Cardiac septum (tissue), 1 donor: ENCODE data around the gene SYT8. TPM values are rescaled to one million over a fixed set of nuclear protein-coding genes. Genes with fewer than 3 reads are reported as not detected.
"Not testable (repeated sequence)": the region's sequence is repeated elsewhere in the genome, so short reads cannot be mapped to it uniquely, and the experiment has no call there.

Experiments
- DNase-seq: peaks from one replicate; pipeline ENCODE4 v3.0.0-alpha.2; 2020; ENCODE audit warnings: low spot score
- intact Hi-C: fragments of 100-400 bp; cut with DNase I; formaldehyde crosslinking; loops from one replicate; pipeline ENCODE4 v1.14.0; 2022
- microRNA-seq: library from miRNA; unstranded; fragments of <30 nt; microRNA quantifications from one replicate; pipeline ENCODE4 v1.2.0, GENCODE V29; 2020
- total RNA-seq: library from RNA; stranded (reverse); fragmentation: NEBNext Ultra II Directional; extraction: Animal tissue kit (Norgen Biotek cat#: 25700); gene quantifications from one replicate; pipeline ENCODE4 v1.2.1, GENCODE V29; 2021
- donor health status: DM: no; HTN: no; CAD: no.

The SYT8 gene
- total RNA-seq, 1 donor from 2014 or later: not detected

DNA sequence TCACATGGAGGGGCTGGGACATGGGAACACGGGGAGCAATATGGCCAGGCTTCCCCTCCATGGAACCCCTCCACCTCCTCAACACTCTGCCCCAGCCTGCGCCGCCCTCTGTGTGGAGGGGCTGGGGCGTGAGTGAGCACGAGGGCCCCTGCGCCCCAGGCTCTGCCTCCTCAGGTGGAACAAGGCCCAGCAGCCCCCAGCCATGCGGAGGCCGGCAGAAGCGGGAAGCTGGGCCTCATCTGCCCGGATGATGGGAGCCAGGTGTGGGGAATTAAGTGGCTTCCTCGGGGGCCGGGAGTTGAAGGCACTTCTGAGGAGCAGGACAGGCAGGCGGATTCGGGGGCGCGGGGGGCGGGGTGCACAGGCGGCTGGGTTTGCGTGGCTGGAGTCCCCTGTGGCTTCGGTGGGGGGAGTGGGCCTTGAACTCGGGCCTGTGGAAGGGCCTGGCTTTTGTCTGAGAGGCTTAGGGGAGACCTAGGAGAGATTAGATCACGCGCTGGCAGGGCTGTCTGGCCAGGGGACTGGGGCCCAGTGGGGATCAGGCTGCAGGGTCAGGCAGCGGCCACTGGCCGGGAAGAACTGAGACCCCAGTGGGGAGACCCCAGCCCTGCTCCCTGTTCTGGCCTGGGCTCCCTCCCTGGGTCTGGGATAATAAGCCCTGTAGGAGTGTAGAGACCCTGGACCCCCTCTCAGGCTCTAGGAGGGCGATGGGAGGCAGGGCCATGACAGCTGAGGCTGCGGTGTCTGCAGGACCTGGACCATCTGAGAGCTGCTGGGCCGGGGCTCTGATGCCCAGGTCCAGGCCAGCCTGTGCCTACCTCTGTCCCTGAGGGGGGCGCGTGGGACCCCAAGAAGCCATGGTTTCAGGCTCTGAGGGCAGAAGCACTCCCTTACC lies 43.6 kb downstream of the SYT8 start:
- intact Hi-C loops: no loop called here

DNA sequence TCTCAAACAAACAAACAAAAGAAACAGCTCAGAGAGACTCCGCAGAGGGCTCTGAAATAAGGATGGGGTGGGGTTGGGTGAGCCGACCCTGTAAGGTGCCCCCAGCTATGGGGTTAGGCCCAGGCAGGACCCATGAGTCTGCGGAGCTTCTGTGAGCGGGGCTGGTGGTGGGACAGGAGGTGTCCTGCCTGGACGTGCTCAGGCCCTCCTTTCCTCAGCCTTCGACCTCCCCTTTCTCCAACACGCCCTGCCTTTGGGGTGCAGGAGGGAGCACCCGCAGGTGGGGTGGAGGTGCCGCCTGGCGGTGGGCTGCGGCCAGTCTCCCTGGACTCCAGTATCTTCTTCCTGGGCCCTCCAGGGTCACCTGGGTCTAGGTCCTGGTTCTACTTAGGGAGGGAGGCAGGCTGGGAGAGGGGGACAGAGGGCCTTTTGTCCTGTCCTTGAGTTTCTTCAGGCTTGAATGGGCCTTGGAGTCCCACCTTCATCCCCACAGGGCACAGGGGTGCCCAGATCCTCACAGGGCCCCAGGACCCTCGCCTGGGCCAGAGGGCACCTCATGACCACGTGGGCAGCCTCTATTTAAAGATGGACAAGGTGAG lies 44.7 kb downstream of the SYT8 start:
- DNase-seq: no peak
- intact Hi-C loops: no loop called here

More for the DNA sequence above, 43.6 kb downstream of the SYT8 start:
- DNase-seq: peak; percentile 75

DNA sequence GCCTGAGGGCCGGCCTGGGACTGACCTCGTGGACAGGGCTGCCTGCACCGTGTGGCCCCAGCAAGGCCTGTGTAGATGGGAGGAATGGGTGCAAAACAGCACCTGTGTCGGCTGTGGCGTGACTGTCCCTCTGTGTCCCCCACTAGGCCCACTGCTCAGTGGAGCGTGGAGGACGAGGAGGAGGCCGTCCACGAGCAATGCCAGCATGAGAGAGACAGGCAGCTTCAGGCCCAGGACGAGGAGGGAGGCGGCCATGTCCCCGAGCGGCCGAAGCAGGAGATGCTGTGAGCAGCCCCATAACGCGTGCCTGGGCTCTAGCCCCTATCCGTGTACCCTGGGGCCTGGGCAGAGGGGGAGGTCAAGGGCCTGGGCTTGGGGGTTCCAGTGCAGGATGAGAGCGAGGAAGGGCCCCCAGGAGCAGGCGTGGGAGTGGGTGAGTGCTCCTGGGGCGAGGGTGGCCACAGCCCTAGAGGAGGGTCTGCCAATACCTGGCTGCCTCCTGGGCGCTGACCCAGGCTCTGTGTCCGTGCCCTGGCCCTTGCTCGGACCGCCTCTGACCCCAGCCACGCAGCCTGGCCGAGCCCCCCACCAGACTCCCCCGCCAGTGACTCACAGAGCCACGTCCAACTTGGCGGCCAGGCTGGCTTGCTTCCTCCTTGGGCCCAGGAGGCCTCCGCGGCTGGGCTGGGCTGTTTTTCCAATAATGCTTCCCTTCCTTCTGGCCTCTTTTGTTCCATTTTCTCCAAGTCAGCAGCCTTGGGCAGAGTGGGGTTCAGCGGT lies 45.3 kb downstream of the SYT8 start:
- DNase-seq: peak; percentile 67
- intact Hi-C loops: loop anchor here (5.0 kb wide), 3 partner anchors 37 to 188 kb away; partner anchors contain the start of genes TNNI2 and TNNT3

DNA sequence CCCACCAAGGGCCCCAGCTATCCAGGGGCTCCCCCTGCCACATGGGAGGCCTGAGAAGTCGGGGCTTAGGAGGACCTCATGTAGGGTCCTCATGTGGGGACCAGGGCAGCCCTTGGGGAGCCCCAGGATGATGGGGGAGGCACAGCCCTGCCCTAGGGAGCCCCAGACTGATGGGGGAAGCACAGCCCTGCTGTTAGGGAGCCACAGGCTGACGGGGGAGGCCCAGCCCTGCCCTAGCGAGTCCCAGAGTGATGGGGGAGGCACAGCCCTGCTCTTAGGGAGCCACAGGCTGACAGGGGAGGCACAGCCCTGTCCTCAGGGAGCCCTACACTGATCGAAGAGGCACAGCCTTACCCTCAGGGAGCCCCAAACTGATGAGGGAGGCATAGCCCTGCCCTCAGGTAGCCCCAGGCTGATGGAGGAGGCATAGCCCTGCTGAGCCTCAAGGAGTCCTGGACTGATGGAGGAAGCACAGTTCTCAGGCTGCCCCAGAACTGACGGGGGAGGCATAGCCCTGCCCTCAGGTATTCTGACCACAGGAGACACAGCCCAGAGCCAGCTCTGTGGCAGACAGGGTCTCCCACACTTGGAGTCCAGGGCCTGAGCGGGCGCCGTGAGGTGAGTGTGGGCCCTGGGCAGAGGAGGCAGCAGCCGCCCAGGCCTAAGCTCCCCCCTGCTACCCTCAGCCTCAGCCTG lies 46.1 kb downstream of the SYT8 start:
- intact Hi-C loops: loop anchor here (5.0 kb wide), 3 partner anchors 36 to 189 kb away; partner anchors contain the start of genes TNNI2 and TNNT3
- no peak for DNase-seq

DNA sequence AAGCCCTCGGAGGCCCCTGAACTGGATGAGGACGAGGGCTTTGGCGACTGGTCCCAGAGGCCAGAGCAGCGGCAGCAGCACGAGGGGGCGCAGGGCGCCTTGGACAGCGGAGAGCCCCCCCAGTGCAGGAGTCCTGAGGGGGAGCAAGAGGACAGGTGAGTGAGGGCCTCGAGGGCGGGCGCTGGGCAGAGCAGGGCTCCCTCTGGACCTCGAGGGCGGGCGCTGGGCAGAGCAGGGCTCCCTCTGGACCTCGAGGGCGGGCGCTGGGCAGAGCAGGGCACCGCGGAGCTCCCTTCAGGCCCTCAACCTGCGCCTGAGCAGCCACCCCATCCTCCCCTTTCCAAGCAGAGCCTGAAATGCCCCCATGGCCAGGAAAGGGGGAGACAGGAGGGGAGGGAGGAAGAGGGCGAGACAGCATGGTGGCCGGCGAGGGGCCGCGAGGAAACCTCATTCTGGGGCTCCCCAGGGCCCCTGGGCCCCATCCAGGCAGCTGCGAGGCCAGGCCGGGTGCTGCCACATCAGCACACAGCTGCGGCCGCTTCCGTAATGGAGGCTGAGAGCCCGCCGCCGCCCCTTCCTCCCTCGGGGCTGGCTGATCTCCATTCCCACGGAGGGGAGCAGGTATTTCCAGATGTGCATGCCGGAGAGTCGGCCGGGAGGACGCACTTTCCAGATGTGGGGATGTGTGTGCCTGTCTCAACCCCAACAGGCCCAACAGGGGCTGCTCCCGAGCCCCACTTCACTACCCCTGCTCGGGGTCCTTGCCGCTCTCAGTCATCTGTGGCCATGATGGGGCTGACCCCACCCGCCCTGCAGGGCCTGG lies 46.9 kb downstream of the SYT8 start:
- intact Hi-C loops: loop anchor here (2.0 to 5.0 kb wide), 4 partner anchors 36 to 269 kb away; partner anchors contain the start of genes TNNI2 and TNNT3
- peak; percentile 63 for DNase-seq

GRCh38 chr11:1882265-1883238 lies 47.8 kb downstream of the SYT8 start:
- intact Hi-C loops: loop anchor here (2.0 to 5.0 kb wide), 4 partner anchors 35 to 268 kb away; partner anchors contain the start of genes TNNI2 and TNNT3
- DNase-seq: peak; percentile 92

DNA sequence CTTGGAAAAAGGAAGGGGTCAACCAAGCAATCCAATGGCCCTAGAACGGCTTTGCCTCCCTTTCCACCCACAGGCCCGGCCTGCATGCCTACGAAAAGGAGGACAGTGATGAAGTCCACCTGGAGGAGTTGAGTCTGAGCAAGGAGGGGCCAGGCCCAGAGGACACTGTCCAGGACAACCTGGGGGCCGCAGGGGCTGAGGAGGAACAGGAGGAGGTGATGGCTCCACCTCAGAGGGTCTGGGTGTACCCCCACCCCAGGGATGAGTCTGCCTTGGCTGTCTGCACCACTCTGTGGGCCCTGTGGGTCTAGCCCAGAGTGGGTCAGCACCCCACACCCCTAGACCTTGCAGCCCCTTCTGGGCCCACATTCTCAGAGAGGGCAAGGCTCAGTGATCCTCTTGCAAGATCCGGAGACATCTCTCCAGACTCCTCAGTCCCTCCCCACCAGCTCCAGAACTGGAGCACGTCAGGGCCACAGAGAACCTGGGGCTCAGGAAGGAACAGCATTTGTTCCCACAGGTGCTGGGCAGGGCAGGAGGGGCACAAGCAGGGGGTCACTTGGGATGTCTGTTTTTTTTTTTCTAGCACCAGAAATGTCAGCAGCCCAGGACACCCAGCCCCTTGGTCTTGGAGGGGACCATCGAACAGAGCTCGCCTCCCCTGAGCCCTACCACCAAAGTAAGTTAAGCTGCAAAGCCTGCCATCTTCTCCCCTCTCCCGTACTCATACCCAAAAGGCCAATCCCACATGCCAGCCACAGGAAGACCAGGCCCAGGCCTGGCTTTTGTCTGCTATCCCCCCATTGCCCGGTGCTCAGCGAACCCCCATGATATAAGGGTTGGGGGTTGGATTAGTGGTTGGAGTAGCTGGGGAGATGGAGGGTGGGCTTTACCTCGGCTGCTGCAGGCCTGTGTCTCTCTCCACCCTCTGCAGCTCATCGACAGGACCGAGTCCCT lies 48.8 kb downstream of the SYT8 start:
- intact Hi-C loops: loop anchor here (2.0 to 5.0 kb wide), 4 partner anchors 34 to 267 kb away; partner anchors contain the start of genes TNNI2 and TNNT3
- no peak for DNase-seq

DNA sequence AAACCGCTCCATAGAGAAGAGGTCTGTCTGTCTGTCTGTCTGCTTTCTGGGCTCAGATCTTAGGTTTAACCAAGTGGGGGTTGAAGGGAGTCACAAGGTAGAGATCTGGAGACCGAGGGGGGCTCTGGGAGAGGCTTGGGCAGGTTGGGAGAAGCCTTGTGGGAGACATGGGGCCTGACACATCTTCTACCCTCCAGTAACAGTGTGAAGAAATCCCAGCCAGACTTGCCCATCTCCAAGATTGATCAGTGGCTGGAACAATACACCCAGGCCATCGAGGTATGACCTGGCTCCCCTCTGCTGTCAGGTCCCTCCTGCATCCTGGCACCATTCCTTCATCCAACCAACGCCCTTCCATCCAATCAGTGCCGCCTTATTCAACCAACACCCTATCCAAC lies 49.5 kb downstream of the SYT8 start:
- intact Hi-C loops: loop anchor here (5.0 kb wide), 3 partner anchors 33 to 192 kb away; partner anchors contain the start of genes TNNI2 and TNNT3
- no peak for DNase-seq

DNA sequence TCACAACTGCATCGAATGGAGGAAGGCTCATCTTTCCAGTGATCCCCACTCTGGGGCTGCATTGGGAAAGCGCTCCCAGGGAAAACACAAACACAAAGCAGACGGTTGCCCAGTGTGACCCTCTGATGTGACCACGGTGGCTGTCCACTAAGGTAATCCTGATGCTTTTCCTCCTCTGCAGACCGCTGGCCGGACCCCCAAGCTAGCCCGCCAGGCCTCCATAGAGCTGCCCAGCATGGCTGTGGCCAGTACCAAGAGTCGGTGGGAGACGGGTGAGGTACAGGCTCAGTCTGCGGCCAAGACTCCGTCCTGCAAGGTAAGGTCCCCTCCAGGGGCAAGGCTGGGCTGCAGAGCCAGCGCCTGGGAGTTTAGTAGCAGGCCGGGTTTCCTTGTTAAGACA lies 51.8 kb downstream of the SYT8 start:
- DNase-seq, intact Hi-C loops: not testable (repeated sequence)

Small RNA genes within 50 kb of the gene (microRNA-seq; reads per million reads assigned to microRNA genes)
- gene MIR4298: not detected
- not detected for gene MIR7847

Other genes with a start within 250 kb of the SYT8 start
- gene KRTAP5-1, start 249.7 kb upstream of the SYT8 start, total RNA-seq: not detected
- gene KRTAP5-2, start 236.7 kb upstream of the SYT8 start, total RNA-seq: not detected
- not detected for gene KRTAP5-3, start 226.5 kb upstream of the SYT8 start, total RNA-seq
- not detected for gene KRTAP5-4, start 212.9 kb upstream of the SYT8 start, total RNA-seq
- gene KRTAP5-5, start 205.2 kb upstream of the SYT8 start, total RNA-seq: not detected
- not detected for gene KRTAP5-6, start 137.8 kb upstream of the SYT8 start, total RNA-seq
- gene IFITM10, start 84.4 kb upstream of the SYT8 start, total RNA-seq: 2.0 TPM
- 521 TPM for gene CTSD, start 71.1 kb upstream of the SYT8 start, total RNA-seq
- gene TNNI2, start 4.0 kb downstream of the SYT8 start, total RNA-seq: 0.78 TPM
- gene LSP1, start 18.1 kb downstream of the SYT8 start, total RNA-seq: 35.1 TPM
- 0.75 TPM for gene PRR33, start 56.9 kb downstream of the SYT8 start, total RNA-seq
- gene TNNT3, start 84.7 kb downstream of the SYT8 start, total RNA-seq: 41.5 TPM
- 85.0 TPM for gene MRPL23, start 112.3 kb downstream of the SYT8 start, total RNA-seq
- 656 TPM for gene H19, start 162.9 kb downstream of the SYT8 start, total RNA-seq